GM18861 (cell line): ENCODE data around the gene AIFM1.
A peak's percentile ranks its signal among the peaks of the same experiment; 100 is the strongest.

Source experiments
- ATAC-seq: cut with Tn5 transposase; IDR thresholded peaks from one replicate; pipeline ENCODE4 v1.9.1; 2021; ENCODE audit not compliant: unreplicated experiment

AIFM1 gene

DNA sequence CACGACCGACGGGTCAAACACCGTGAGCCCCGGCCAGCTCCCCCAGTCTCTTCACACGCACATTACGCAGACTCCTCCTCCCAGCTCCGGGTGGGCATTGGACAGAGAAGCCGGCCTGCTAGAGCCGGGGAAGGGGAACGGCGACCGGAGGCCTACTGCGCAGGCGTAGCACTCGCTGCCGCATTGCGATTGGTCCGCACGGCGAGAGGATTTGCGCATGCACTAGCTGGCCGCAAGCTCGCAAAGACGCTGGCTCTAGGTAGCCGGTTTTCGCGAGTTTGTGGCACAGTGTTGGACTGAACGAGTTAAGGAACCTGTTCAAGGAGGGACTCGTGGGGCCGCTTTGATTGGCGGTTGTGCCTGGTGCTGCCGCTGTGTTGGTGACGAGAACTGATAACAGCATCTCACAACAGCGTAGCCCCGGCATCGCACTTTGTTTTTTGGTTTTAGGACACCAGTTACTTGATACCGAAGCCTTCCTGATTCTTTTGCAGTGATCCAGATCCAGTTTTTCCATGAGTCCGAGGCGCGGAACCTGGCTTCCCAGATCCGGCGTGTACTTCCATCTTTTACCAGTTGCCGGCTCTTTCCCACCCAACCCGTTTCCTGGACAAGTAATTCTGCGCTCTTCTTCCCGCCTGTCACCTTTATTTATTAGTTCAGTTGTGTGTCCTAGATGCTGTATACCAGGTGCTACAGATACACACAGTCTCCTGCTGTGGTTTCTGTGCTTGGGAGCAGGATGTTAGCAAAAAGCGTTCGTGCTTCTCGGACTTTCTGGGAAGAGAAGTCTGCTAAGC, at the start of gene AIFM1:
Gene AIFM1 (minus strand): TSS at position 139 of the 800 bp plus-strand sequence. CDS start 185 bp downstream, outside the sequence.
- ATAC-seq: peak; percentile 87

- no peak for ATAC-seq
These were observed 47.7 kb upstream of the AIFM1 start for GRCh38 chrX:130213376-130213775.

GRCh38 chrX:130212371-130212770, 46.7 kb upstream of the AIFM1 start:
- no peak for ATAC-seq

- no peak for ATAC-seq
These were observed 46.0 kb upstream of the AIFM1 start for GRCh38 chrX:130211415-130212186.

GRCh38 chrX:130204647-130205046, 39.0 kb upstream of the AIFM1 start:
- ATAC-seq: no peak

DNA sequence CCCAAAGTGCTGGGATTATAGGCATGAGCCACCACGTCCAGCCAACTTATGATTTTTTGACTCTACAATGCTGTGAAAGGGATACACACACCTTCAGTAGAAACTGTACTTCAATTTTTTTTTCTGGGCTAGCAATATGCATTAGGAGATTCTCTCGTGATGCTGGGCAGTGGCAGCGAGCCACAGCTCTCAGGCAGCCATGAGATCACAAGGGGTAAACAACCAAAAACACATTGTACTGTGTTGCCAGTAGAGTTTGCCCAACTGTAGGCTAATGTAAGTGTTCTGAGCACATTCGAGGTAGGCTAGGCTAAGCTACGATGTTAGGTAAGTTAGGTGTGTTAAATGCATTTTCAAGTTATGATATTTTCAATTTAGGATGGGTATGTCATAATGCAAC, 31.8 kb upstream of the AIFM1 start:
- ATAC-seq: no peak

DNA sequence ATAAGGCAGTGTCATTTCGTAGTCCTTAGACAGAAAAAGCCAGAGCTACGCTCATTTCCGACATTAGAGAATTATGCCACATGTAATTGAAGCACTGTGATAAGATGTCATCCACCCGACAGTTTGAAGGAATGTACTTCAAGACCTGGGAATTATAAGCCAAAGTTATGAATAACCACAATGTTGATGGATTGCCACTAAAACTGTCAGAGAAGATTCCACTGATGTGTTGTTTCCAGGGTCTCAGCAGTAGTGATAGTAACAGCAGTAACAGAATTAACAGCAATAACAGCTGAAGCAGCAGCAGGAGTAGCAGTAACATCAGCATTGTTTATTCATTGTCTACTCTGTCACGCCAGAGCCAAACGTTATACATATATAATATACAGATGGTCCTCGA, 30.8 kb upstream of the AIFM1 start:
- ATAC-seq: no peak

- ATAC-seq: no peak
These were observed 25.2 kb upstream of the AIFM1 start for GRCh38 chrX:130190801-130191200.

- no peak for ATAC-seq
These were observed 21.0 kb upstream of the AIFM1 start for GRCh38 chrX:130186651-130187050.

- ATAC-seq: no peak
These were observed 19.2 kb upstream of the AIFM1 start for GRCh38 chrX:130184857-130185256.

GRCh38 chrX:130184168-130184567, 18.5 kb upstream of the AIFM1 start:
- no peak for ATAC-seq

DNA sequence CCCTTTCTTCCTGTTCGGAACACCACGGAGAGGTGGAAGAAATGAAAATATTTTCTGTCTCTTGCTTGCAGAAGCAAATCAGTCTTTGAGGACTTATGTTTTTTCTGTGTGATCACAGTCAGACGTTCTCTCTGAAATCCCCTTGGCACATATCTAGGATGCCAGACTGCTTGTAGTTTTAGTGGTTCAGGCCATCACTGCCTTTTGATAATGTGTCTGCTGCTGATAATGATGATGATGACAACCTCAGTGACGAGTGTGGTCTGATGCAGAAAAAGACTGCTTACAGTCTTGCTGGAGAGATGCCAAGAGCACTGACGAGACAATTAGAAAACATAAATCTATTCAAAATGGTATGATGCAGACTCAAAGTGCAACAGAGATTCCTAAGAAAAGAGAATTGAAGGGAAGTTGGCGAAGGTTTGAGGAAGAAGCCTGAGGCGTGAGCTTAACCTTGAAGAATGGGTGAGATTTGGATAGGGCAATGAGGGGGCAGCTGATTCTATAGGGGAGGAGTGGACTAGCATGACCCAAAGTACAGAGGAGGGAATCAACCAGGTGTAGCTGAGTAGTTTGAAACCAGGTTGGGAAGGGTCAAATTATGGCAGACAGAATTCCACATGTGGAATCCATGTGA, 14.1 kb upstream of the AIFM1 start:
- ATAC-seq: no peak

- no peak for ATAC-seq
These were observed 13.5 kb upstream of the AIFM1 start for GRCh38 chrX:130179170-130179569.

GRCh38 chrX:130176942-130177341, 11.3 kb upstream of the AIFM1 start:
- no peak for ATAC-seq

- ATAC-seq: peak; percentile 88
These were observed 10.7 kb upstream of the AIFM1 start for GRCh38 chrX:130176354-130176776.

GRCh38 chrX:130174937-130175336, 9.3 kb upstream of the AIFM1 start:
- ATAC-seq: no peak

DNA sequence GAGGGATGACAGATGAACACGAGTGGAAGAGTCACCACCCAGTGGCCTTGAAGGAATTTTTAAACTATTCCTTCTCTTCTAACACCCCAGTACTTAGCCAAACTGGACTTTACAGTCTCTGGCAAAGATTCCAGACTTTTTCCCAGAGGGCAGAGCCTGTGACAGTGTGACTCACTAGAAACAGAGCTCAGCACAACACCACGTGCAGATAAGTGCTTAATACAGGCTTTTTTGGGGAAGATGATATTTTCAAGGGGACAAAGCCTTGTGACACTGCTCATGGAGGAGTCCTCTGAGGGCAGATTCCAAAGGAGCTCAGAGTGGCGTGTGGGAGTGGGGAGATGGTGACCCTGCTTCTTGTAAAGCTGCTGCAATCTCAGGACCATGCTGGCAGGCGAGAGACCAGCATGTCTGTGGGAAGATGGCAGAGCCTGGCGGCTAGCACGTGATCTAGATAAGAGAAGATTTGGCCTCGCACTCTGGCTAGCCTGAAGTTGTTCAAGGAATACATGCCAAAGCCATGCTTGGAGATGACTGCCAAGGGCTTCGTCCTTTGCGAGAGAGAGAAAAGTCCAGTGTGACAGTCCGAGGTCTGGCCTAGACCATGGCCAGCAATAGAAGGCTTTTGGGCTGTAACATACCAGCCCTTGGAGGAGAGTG, 8.5 kb upstream of the AIFM1 start:
- ATAC-seq: no peak

DNA sequence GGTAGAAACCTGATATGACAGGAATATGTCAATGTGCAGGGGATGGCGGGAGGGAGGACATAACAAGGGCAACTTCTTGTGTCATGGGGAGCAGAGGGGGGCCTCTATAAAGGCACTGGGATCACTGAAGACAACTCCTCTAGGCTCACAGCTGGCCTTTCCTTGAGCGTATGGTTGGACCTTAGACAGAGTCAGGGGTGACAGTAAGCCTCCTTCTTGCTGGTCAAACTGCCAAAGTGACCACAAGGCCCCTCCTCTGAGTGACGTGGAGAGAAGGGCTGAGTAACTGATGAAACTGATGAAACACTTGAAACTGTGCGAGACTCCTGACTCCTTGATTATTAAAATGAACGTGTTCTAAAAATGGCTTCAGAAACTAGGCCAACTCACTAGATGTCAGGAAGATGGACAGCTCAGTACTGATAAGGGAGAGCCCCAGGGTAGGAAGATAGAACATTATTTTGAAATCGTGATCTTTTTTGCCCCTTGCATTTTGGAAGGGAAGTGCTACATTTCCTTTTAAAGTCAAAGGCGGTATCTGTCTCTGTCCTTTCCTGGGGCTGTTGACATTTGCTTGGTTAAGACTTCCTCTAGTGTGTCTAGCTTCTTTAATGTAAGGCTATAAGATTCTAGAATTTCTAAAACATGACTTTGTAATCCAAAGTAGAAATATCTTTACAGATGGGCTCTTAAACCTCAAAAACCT, 7.7 kb upstream of the AIFM1 start:
- peak; percentile 39 for ATAC-seq

- no peak for ATAC-seq
These were observed 6.6 kb upstream of the AIFM1 start for GRCh38 chrX:130172127-130172845.
